Motor neuron (in vitro differentiated cells): ENCODE data around the gene RRP9. TPM values are rescaled to one million over a fixed set of nuclear protein-coding genes. Genes with fewer than 3 reads are reported as not detected.
"Not testable (repeated sequence)": the region's sequence is repeated elsewhere in the genome, so short reads cannot be mapped to it uniquely, and the experiment has no call there.

Experiments
- ATAC-seq, 8 experiments: fragments of 200-7000 bp; cut with Tn5 transposase; replicated peaks in 6 of 8; 2 replicates each; pipeline ENCODE4 v1.8.0; 2021; ENCODE audit warnings: mild to moderate bottlenecking in 8 of 8, moderate library complexity in 8 of 8
- H3K27ac ChIP-seq, 2 donors: fragments of 250-450 bp; sonication (Bioruptor Pico); 2 replicates each; pipeline ENCODE4 v1.9.0; 2021; ENCODE audit warnings: antibody characterized with exemption in 2 of 2, mild to moderate bottlenecking in 2 of 2, moderate library complexity in 1 of 2
- H3K4me1 ChIP-seq, 2 donors: fragments of 250-450 bp; sonication (Bioruptor Pico); replicated peaks in 1 of 2; 2 replicates each; pipeline ENCODE4 v1.6.1; 2021; ENCODE audit warnings: antibody characterized with exemption in 2 of 2, mild to moderate bottlenecking in 2 of 2, moderate library complexity in 1 of 2
- H3K4me3 ChIP-seq, 5 donors: fragments of 250-450 bp; sonication (Bioruptor Pico); 2 replicates each; pipeline ENCODE4 v1.9.0; 2021; ENCODE audit warnings: antibody characterized with exemption in 5 of 5, mild to moderate bottlenecking in 5 of 5, moderate library complexity in 4 of 5
- WGBS, 10 experiments: fragments of 450-650 bp; shearing (Covaris generic); methylation state at CpG; one replicate each; pipeline ENCODE4 v1.0.0; 2022; 5-methylcytosine and 5-hydroxymethylcytosine counted together
- in situ Hi-C, 9 experiments: fragments of 400-800 bp; cut with MboI; loops; one replicate each; pipeline ENCODE4 v1.15.0; 2021; ENCODE audit warnings: low sequenced_read_pairs in 9 of 9, low pct_unique_long_range_greater_than_20kb in 2 of 9; ENCODE audit not compliant: unreplicated experiment in 9 of 9
- total RNA-seq, 8 experiments: library from RNA; unstranded; fragments of 300-600 nt; gene quantifications; 2 replicates each; pipeline versions ENCODE4 v1.2.3 to v1.2.4, GENCODE V29; 2022

Gene RRP9
- total RNA-seq, 8 experiments from 2014 or later = 12.0 to 55.7 (median 21.9) TPM

- H3K4me3 ChIP-seq = no peak overlapping the region
- H3K4me1 ChIP-seq = no peaks in the 10 kb centered on the region
- in situ Hi-C loops = no loop called here
- ATAC-seq = no peak
- WGBS, 10 experiments = 40 to 100% (median 100%) methylated on average over 1 to 5 of the region's 5 CpGs; no CpG with 5 or more reads in 2 of the 10 experiments
- no peak overlapping the region for H3K27ac ChIP-seq
Measured at GRCh38 chr3:51927061-51927977, 14.4 kb downstream of the RRP9 start.

- in situ Hi-C loops = no loop called here
- Histone ChIP-seq H3K4me1 (no peaks in the 10 kb centered on the region), H3K4me3 (no peak overlapping the region), H3K27ac (no peak overlapping the region)
- WGBS, 10 experiments = 30 to 100% (median 79%) methylated on average over 1 to 10 of the region's 11 CpGs; no CpG with 5 or more reads in 1 of the 10 experiments
- ATAC-seq = no peak
Measured at GRCh38 chr3:51921081-51921578, 20.6 kb downstream of the RRP9 start.

- 7 to 92% (median 66%) methylated on average over 2 to 5 of the region's 5 CpGs; no CpG with 5 or more reads in 1 of the 10 experiments for WGBS, 10 experiments
- Histone ChIP-seq H3K4me1 (no peaks in the 10 kb centered on the region), H3K27ac (no peak overlapping the region), H3K4me3 (no peak overlapping the region)
- in situ Hi-C loops = no loop called here
- no peak for ATAC-seq
Measured at GRCh38 chr3:51916418-51916817, 25.3 kb downstream of the RRP9 start.

- WGBS, 10 experiments = 6 to 100% (median 79%) methylated on average over 1 to 4 of the region's 4 CpGs; no CpG with 5 or more reads in 1 of the 10 experiments
Measured at GRCh38 chr3:51908026-51908425, 33.7 kb downstream of the RRP9 start.

GRCh38 chr3:51904034-51904823 lies 37.5 kb downstream of the RRP9 start:
- in situ Hi-C loops = no loop called here
- WGBS, 10 experiments = 40 to 100% (median 80%) methylated on average over 1 of the region's 2 CpGs; no CpG with 5 or more reads in 7 of the 10 experiments
- no peak for ATAC-seq

More at GRCh38 chr3:51908026-51908425, 33.7 kb downstream of the RRP9 start:
- no peaks in the 10 kb centered on the region for H3K4me1 ChIP-seq
- no peak for ATAC-seq
- in situ Hi-C loops = no loop called here
- H3K27ac ChIP-seq = no peak overlapping the region
- H3K4me3 ChIP-seq = no peak overlapping the region

GRCh38 chr3:51902361-51902760 lies 39.3 kb downstream of the RRP9 start:
- ATAC-seq, in situ Hi-C loops, H3K27ac ChIP-seq, H3K4me1 ChIP-seq, H3K4me3 ChIP-seq: not testable (repeated sequence)
- 60 to 100% (median 90%) methylated on average over 1 to 6 of the region's 7 CpGs; no CpG with 5 or more reads in 5 of the 10 experiments for WGBS, 10 experiments

More at GRCh38 chr3:51904034-51904823, 37.5 kb downstream of the RRP9 start:
- Histone ChIP-seq H3K4me1 (no peaks in the 10 kb centered on the region), H3K27ac (no peak overlapping the region), H3K4me3 (no peak overlapping the region)

GRCh38 chr3:51900043-51900442 lies 41.7 kb downstream of the RRP9 start:
- H3K4me1 ChIP-seq, ATAC-seq, in situ Hi-C loops, H3K27ac ChIP-seq, H3K4me3 ChIP-seq: not testable (repeated sequence)
- WGBS, 10 experiments = 30 to 86% (median 62%) methylated on average over 1 to 5 of the region's 7 CpGs; no CpG with 5 or more reads in 4 of the 10 experiments

DNA sequence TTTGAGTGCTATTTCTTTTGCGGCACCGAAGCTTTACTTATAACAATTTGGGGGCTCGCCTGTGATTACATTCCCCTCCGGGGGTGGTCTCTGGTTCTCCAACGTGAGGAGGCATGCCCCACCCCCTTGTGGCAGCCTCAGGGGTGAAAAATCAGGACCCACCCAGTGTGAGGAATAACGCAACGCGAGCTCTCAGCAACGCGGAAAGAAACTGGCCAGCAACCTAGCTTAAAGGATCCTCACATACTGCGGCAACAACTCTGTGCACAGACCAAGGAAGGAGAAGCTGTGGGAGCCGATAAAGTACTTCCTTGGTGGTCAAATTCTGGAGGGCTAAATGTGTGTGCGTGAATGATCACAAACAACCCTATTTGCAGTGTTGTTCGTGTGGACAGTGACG lies 44.3 kb downstream of the RRP9 start:
- Histone ChIP-seq H3K4me1 (peaks cover 0 to 4% of the 10 kb centered on the region in 2 donors), H3K4me3 (no peak overlapping the region), H3K27ac (no peak overlapping the region)
- in situ Hi-C loops = no loop called here
- ATAC-seq = no peak
- 40 to 100% (median 80%) methylated on average over 1 to 11 of the region's 15 CpGs; no CpG with 5 or more reads in 2 of the 10 experiments for WGBS, 10 experiments

GRCh38 chr3:51896607-51897305 lies 44.9 kb downstream of the RRP9 start:
- Histone ChIP-seq H3K27ac (no peak overlapping the region), H3K4me3 (no peak overlapping the region), H3K4me1 (peaks cover 0 to 4% of the 10 kb centered on the region in 2 donors)
- no peak for ATAC-seq
- in situ Hi-C loops = no loop called here
- WGBS, 10 experiments = 45 to 100% (median 85%) methylated on average over 2 to 9 of the region's 10 CpGs

- in situ Hi-C loops = no loop called here
- 45 to 100% (median 91%) methylated on average over 1 to 8 of the region's 16 CpGs; no CpG with 5 or more reads in 2 of the 10 experiments for WGBS, 10 experiments
- Histone ChIP-seq H3K27ac (no peak overlapping the region), H3K4me3 (no peak overlapping the region), H3K4me1 (peaks cover 0 to 4% of the 10 kb centered on the region in 2 donors)
- ATAC-seq = no peak
Measured at GRCh38 chr3:51894939-51895338, 46.8 kb downstream of the RRP9 start.

- Histone ChIP-seq H3K4me1 (peaks cover 0 to 4% of the 10 kb centered on the region in 2 donors), H3K27ac (no peak overlapping the region), H3K4me3 (no peak overlapping the region)
- 60 to 100% (median 63%) methylated on average over 1 to 3 of the region's 4 CpGs; no CpG with 5 or more reads in 6 of the 10 experiments for WGBS, 10 experiments
- in situ Hi-C loops = no loop called here
- ATAC-seq = peak in 1 of 8 experiments; percentile 74
Measured at GRCh38 chr3:51894391-51894790, 47.3 kb downstream of the RRP9 start.

DNA sequence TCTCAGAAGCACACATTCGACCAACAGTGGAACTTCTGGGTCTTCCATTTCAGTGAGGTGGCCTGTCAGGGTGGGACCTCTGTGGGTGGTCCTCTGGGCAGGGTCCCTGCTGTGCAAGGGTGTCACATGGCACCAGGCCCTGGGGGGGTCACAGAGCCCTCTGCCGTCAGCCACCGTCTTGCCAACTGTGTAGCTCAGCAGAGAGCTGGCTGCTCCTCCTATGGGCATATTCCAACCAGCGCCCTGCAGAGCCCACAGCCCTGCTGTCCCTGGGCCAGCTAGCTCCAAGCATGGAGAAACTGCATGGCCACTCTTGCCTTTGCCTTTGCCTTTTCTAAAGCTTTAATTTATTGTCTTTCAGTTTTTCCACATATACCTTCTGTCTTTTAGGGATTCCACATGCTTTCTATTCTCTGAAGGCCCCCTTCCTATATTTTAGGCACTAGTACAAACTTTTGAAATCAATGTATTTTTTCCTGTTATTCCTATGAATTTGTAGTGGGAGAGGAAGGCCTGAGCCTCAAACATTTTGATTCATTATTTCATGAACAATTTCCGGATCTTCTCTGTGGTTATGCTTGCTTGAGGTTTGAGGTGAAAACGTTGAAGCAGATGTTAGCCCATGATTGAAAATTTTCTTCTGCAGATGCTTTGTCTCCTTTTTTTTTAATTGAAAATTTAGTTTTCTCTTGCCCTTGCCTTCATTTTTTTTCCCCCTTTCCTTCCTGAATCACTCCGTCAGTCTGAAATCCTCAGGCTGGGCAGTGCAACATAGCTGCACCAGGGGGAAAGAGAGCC lies 50.3 kb downstream of the RRP9 start:
- peaks cover 0 to 4% of the 10 kb centered on the region in 2 donors for H3K4me1 ChIP-seq
- no peak for ATAC-seq
- no peak overlapping the region for H3K4me3 ChIP-seq
- H3K27ac ChIP-seq = no peak overlapping the region
- WGBS, 10 experiments = 8 to 97% (median 76%) methylated on average over 2 to 7 of the region's 7 CpGs
- in situ Hi-C loops = no loop called here
